ENCODE results near the gene C10orf120. TPM values are rescaled to one million over a fixed set of nuclear protein-coding genes. Genes with fewer than 3 reads are reported as not detected.

Gene C10orf120
- total and polyA plus RNA-seq, 2 donors (not counting 1 experiment from before 2014, with no cell fraction given) = not detected

DNA sequence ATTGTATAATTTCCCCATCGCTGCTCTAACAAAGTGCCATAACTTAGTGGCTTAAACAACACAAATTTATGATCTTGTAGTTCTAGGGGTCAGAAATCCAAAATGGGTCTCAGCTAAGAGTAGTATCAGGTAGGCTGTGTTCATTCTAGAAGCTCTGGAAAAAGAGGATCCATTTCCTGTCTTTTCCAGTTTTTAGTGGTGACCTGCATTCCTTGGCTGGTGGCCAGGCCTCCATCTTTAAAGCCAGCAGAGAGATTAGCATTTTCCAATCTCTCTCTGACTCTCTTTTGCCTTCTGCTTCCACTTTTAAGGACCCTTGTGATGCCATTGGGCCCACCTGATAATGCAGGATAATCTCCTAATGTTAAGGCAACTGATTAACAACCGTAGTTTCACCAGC is 41.0 kb upstream of the C10orf120 start:
- Mint-ChIP-seq H3K27ac (no peak overlapping the region), H3K4me1 (no peaks in the 10 kb centered on the region), H3K27me3 (peaks cover 8% of the 10 kb centered on the region), H3K9me3 (ENCODE audit: insufficient read depth) (no peaks in the 10 kb centered on the region), H3K4me3 (no peak overlapping the region)
- Histone ChIP-seq H3K36me3 (replicated peaks in 1 of 2; ENCODE audit: control extremely low read depth in 1 of 2, control insufficient read depth in 1 of 2, extremely low read depth in 1 of 2, insufficient read depth in 2 of 2, low read length in 1 of 2) (no peaks in the 10 kb centered on the region), H3K4me3 (ENCODE audit: control extremely low read depth in 1 of 5, extremely low read depth in 1 of 5, insufficient read depth in 1 of 5, low read depth in 2 of 5, low read length in 4 of 5) (no peak overlapping the region), H3K27me3 (replicated peaks in 1 of 4; ENCODE audit: control extremely low read depth in 1 of 4, control insufficient read depth in 3 of 4, insufficient read depth in 4 of 4, low read length in 3 of 4) (no peaks in the 10 kb centered on the region), H3K9ac (ENCODE audit: low read length) (no peak overlapping the region), H3K9me3 (ENCODE audit: control extremely low read depth in 1 of 3, control insufficient read depth in 2 of 3, insufficient read depth in 1 of 3, low read length in 2 of 3) (no peaks in the 10 kb centered on the region), H3K4me2 (replicated peaks; ENCODE audit: low read depth, low read length, poor library complexity, severe bottlenecking) (no peak overlapping the region), H3K4me1 (ENCODE audit: control insufficient read depth in 2 of 2, insufficient read depth in 2 of 2, low read length in 2 of 2) (no peaks in the 10 kb centered on the region), H2AFZ (ENCODE audit: insufficient read depth, low read depth, low read length, poor library complexity, severe bottlenecking) (no peak overlapping the region), H4K20me1 (ENCODE audit: control insufficient read depth, insufficient read depth, low read length, poor library complexity, severe bottlenecking) (no peaks in the 10 kb centered on the region), H3K27ac (ENCODE audit: low read length in 2 of 2) (no peak overlapping the region), H3K79me2 (ENCODE audit: control insufficient read depth, insufficient read depth, low read length) (no peaks in the 10 kb centered on the region)
- intact Hi-C loops (cut with micrococcal nuclease) = no loop called here
- CTCF ChIA-PET = no interaction called here
- POLR2A ChIA-PET = no interaction called here
- WGBS (ENCODE audit: insufficient coverage) = 100% methylated on average over 1 of the region's 2 CpGs
- ATAC-seq (ENCODE audit: low read depth) (no peak), DNase-seq (no peak)
- TF ChIP-seq, protein P1, sequence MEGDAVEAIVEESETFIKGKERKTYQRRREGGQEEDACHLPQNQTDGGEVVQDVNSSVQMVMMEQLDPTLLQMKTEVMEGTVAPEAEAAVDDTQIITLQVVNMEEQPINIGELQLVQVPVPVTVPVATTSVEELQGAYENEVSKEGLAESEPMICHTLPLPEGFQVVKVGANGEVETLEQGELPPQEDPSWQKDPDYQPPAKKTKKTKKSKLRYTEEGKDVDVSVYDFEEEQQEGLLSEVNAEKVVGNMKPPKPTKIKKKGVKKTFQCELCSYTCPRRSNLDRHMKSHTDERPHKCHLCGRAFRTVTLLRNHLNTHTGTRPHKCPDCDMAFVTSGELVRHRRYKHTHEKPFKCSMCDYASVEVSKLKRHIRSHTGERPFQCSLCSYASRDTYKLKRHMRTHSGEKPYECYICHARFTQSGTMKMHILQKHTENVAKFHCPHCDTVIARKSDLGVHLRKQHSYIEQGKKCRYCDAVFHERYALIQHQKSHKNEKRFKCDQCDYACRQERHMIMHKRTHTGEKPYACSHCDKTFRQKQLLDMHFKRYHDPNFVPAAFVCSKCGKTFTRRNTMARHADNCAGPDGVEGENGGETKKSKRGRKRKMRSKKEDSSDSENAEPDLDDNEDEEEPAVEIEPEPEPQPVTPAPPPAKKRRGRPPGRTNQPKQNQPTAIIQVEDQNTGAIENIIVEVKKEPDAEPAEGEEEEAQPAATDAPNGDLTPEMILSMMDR (IDR thresholded peaks at IDR 0.05) = no peak
- no peak for TF ChIP-seq EZH2 (IDR thresholded peaks at IDR 0.05; ENCODE audit: borderline replicate concordance, insufficient read depth, low read depth, low read length, poor library complexity, severe bottlenecking)

DNA sequence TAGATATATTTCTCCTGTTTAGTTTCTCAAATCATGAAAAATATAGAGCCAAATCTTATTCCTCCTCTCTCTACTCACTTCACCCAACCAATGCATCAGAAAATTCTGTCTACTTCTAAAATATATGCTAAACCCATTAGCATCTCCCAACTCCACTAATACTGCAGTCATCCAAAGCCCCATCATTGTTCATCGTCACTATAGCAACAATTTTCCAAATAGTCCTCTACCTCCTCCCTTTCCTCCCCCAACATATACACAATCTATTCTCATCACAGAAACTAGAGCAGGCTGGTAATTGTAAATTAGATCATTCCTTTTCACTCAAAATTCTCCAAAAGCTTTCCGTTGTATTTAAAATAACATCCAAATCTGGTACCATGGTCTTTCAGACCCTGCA is 38.4 kb upstream of the C10orf120 start:
- CTCF ChIA-PET = no interaction called here
- Histone ChIP-seq H2AFZ (ENCODE audit: insufficient read depth, low read depth, low read length, poor library complexity, severe bottlenecking) (no peak overlapping the region), H3K4me1 (ENCODE audit: control insufficient read depth in 2 of 2, insufficient read depth in 2 of 2, low read length in 2 of 2) (no peaks in the 10 kb centered on the region), H3K27ac (ENCODE audit: low read length in 2 of 2) (no peak overlapping the region), H3K36me3 (replicated peaks in 1 of 2; ENCODE audit: control extremely low read depth in 1 of 2, control insufficient read depth in 1 of 2, extremely low read depth in 1 of 2, insufficient read depth in 2 of 2, low read length in 1 of 2) (no peaks in the 10 kb centered on the region), H3K4me3 (ENCODE audit: control extremely low read depth in 1 of 5, extremely low read depth in 1 of 5, insufficient read depth in 1 of 5, low read depth in 2 of 5, low read length in 4 of 5) (no peak overlapping the region), H3K79me2 (ENCODE audit: control insufficient read depth, insufficient read depth, low read length) (no peaks in the 10 kb centered on the region), H3K9ac (ENCODE audit: low read length) (no peak overlapping the region), H3K4me2 (replicated peaks; ENCODE audit: low read depth, low read length, poor library complexity, severe bottlenecking) (no peak overlapping the region), H4K20me1 (ENCODE audit: control insufficient read depth, insufficient read depth, low read length, poor library complexity, severe bottlenecking) (no peaks in the 10 kb centered on the region), H3K27me3 (replicated peaks in 1 of 4; ENCODE audit: control extremely low read depth in 1 of 4, control insufficient read depth in 3 of 4, insufficient read depth in 4 of 4, low read length in 3 of 4) (no peaks in the 10 kb centered on the region), H3K9me3 (ENCODE audit: control extremely low read depth in 1 of 3, control insufficient read depth in 2 of 3, insufficient read depth in 1 of 3, low read length in 2 of 3) (no peaks in the 10 kb centered on the region)
- peaks cover 16% of the 10 kb centered on the region for H3K27me3 Mint-ChIP-seq
- no peaks in the 10 kb centered on the region for H3K9me3 Mint-ChIP-seq (ENCODE audit: insufficient read depth)
- H3K4me3 Mint-ChIP-seq = no peak overlapping the region
- intact Hi-C loops (cut with micrococcal nuclease) = no loop called here
- POLR2A ChIA-PET = no interaction called here
- no peak overlapping the region for H3K27ac Mint-ChIP-seq
- TF ChIP-seq EZH2 (IDR thresholded peaks at IDR 0.05; ENCODE audit: borderline replicate concordance, insufficient read depth, low read depth, low read length, poor library complexity, severe bottlenecking) = no peak
- TF ChIP-seq, protein P1 (IDR thresholded peaks at IDR 0.05) = no peak
- DNase-seq = no peak
- 88% methylated on average over 2 of the region's 2 CpGs for WGBS (ENCODE audit: insufficient coverage)
- H3K4me1 Mint-ChIP-seq = no peaks in the 10 kb centered on the region
- no peak for ATAC-seq (ENCODE audit: low read depth)
